Breast epithelium (tissue), 3 donors: Measurements from ENCODE around the gene OAS2.

Experiments used
- POLR2A ChIP-seq: fragments of 450-650 bp; IDR thresholded peaks from one replicate; pipeline ENCODE4 v1.6.1; 2016; ENCODE audit warnings: antibody characterized with exemption, mild to moderate bottlenecking, moderate library complexity
- POLR2AphosphoS5 ChIP-seq, 3 donors: sonication (generic); formaldehyde crosslinking; IDR thresholded peaks; one replicate each; pipeline ENCODE4 v1.6.1; 2017; ENCODE audit warnings: antibody characterized with exemption in 3 of 3
- TF ChIP-seq, protein P1 (sequence below), 3 donors: fragments of 450-650 bp; IDR thresholded peaks; one replicate each; pipeline ENCODE4 v1.5.1; 2016 to 2017; ENCODE audit warnings: antibody characterized with exemption in 3 of 3, mild to moderate bottlenecking in 3 of 3, moderate library complexity in 3 of 3

GRCh38 chr12:113048716-113049127, 70.4 kb downstream of the OAS2 start:
- no peak for TF ChIP-seq POLR2AphosphoS5 (IDR thresholded peaks at IDR 0.05)
- TF ChIP-seq, protein P1, sequence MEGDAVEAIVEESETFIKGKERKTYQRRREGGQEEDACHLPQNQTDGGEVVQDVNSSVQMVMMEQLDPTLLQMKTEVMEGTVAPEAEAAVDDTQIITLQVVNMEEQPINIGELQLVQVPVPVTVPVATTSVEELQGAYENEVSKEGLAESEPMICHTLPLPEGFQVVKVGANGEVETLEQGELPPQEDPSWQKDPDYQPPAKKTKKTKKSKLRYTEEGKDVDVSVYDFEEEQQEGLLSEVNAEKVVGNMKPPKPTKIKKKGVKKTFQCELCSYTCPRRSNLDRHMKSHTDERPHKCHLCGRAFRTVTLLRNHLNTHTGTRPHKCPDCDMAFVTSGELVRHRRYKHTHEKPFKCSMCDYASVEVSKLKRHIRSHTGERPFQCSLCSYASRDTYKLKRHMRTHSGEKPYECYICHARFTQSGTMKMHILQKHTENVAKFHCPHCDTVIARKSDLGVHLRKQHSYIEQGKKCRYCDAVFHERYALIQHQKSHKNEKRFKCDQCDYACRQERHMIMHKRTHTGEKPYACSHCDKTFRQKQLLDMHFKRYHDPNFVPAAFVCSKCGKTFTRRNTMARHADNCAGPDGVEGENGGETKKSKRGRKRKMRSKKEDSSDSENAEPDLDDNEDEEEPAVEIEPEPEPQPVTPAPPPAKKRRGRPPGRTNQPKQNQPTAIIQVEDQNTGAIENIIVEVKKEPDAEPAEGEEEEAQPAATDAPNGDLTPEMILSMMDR (IDR thresholded peaks at IDR 0.05): peak; percentile 47 to 77 (median 75)
- no peak for TF ChIP-seq POLR2A
